Right lobe of liver (tissue), 6 donors: ENCODE data around the gene DPP6. TPM values are rescaled to one million over a fixed set of nuclear protein-coding genes. Genes with fewer than 3 reads are reported as not detected.

Experiments
- ATAC-seq, 4 donors: fragments of 200-7000 bp; cut with Tn5 transposase; one replicate each; pipeline ENCODE4 v1.9.1; 2020; ENCODE audit warnings: mild to moderate bottlenecking in 4 of 4, moderate library complexity in 4 of 4
- DNase-seq, 3 donors: peaks; one replicate each; pipeline ENCODE4 v3.0.0-alpha.2; 2020
- H3K27ac ChIP-seq, 3 donors: fragments of 200-600 bp; one replicate each; pipeline ENCODE4 v1.8.0; 2022
- H3K27me3 ChIP-seq, 2 donors: fragments of 200-600 bp; one replicate each; pipeline ENCODE4 v1.8.0; 2022
- H3K36me3 ChIP-seq, 4 donors: fragments of 200-600 bp; sonication (generic) in 1 of 4; one replicate each; pipeline versions ENCODE4 v1.5.1 to v1.8.0; 2017 to 2022; ENCODE audit warnings: control low read depth in 1 of 4
- H3K4me1 ChIP-seq, 4 donors: fragments of 200-600 bp; sonication (generic) in 1 of 4; one replicate each; pipeline versions ENCODE4 v1.5.1 to v1.8.0; 2017 to 2022; ENCODE audit warnings: control low read depth in 1 of 4
- H3K4me3 ChIP-seq, 3 donors: fragments of 200-600 bp; one replicate each; pipeline ENCODE4 v1.8.0; 2022
- H3K9me3 ChIP-seq, 4 donors: fragments of 200-600 bp; sonication (generic) in 1 of 4; one replicate each; pipeline versions ENCODE4 v1.5.1 to v1.8.0; 2017 to 2022; ENCODE audit warnings: control low read depth in 1 of 4
- POLR2A ChIP-seq: fragments of 450-650 bp; IDR thresholded peaks from one replicate; pipeline ENCODE4 v1.6.1; 2017; ENCODE audit warnings: antibody characterized with exemption, mild to moderate bottlenecking
- WGBS: methylation state at CpG from one replicate; pipeline ENCODE4 v1.1.6; 2018; ENCODE audit warnings: low coverage, low lambda C conversion rate; ENCODE audit not compliant: insufficient coverage; ENCODE audit errors: missing lambda C conversion rate; 5-methylcytosine and 5-hydroxymethylcytosine counted together
- intact Hi-C, 2 donors: fragments of 100-400 bp; cut with DNase I; formaldehyde crosslinking; loops; one replicate each; pipeline versions ENCODE4 v1.11.2 to v1.14.1; 2022
- total RNA-seq, 6 experiments: library from RNA; depleted of rRNA in 2 of 6; stranded (reverse); fragments of >200 nt in 2 of 6; fragmentation: NEBNext Ultra II Directional in 3 of 6; extraction: Animal tissue kit (Norgen Biotek cat#: 25700) in 3 of 6; gene quantifications; one replicate each; pipeline versions ENCODE4 v1.1.0 to v1.2.4, GENCODE V29; 2016 to 2023
- TF ChIP-seq, protein P1 (sequence below), 4 donors: fragments of 200-600 bp in 3 of 4; fragments of 450-650 bp in 1 of 4; IDR thresholded peaks; one replicate each; pipeline versions ENCODE4 v1.5.1 to v1.8.0; 2016 to 2022; ENCODE audit warnings: antibody characterized with exemption in 4 of 4, mild to moderate bottlenecking in 2 of 4
- donor health status: DM: no; HTN: yes; CAD: no.
- donor health status: DM: no; HTN: no; CAD: no.
- donor health status: DM: no; HTN: no; CAD: no.
- donor health status: DM: no; HTN: yes; CAD: no.
- donor health status: DM: no; HTN: yes; CAD: no.

Gene DPP6
- total RNA-seq, 6 experiments from 2014 or later = not detected

DNA sequence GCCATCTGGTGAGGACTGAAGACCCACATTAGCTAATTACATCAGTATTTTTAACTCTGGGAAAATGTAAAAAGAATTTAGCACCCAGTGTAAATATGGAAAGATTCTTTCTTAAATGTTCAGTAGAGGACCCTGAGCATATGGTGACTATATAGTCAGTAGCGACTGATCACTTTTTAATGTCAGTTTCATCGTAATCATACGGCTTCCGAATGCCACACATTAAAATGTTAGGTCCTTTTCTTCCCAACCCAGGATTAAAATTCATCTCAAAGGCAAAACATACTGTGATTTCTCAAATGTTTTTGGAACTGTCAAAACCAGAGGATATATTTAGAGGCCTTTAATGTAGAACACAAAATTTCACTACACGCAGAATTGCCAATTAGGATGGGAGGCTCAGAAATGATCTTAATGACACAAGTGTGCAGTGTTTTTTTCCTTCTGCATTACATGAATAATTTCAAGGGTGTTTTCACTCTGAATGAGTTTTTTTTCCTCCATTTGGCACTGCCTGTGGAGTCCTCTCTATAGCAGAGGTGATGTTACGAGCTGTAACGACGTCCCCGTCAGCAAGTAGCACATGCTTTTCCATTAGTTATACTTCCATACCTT lies 568.0 kb downstream of the DPP6 start:
- H3K4me1 ChIP-seq = no peaks in the 10 kb centered on the region
- WGBS = 67% methylated on average over 9 of the region's 9 CpGs
- no peak overlapping the region for H3K27ac ChIP-seq
- no peak for ATAC-seq
- TF ChIP-seq, protein P1, sequence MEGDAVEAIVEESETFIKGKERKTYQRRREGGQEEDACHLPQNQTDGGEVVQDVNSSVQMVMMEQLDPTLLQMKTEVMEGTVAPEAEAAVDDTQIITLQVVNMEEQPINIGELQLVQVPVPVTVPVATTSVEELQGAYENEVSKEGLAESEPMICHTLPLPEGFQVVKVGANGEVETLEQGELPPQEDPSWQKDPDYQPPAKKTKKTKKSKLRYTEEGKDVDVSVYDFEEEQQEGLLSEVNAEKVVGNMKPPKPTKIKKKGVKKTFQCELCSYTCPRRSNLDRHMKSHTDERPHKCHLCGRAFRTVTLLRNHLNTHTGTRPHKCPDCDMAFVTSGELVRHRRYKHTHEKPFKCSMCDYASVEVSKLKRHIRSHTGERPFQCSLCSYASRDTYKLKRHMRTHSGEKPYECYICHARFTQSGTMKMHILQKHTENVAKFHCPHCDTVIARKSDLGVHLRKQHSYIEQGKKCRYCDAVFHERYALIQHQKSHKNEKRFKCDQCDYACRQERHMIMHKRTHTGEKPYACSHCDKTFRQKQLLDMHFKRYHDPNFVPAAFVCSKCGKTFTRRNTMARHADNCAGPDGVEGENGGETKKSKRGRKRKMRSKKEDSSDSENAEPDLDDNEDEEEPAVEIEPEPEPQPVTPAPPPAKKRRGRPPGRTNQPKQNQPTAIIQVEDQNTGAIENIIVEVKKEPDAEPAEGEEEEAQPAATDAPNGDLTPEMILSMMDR (IDR thresholded peaks at IDR 0.05) = no peak
- TF ChIP-seq POLR2A = no peak
- no peaks in the 10 kb centered on the region for H3K27me3 ChIP-seq
- no peaks in the 10 kb centered on the region for H3K9me3 ChIP-seq
- intact Hi-C loops = no loop called here
- DNase-seq = no peak
- no peaks in the 10 kb centered on the region for H3K36me3 ChIP-seq
- H3K4me3 ChIP-seq = no peak overlapping the region

DNA sequence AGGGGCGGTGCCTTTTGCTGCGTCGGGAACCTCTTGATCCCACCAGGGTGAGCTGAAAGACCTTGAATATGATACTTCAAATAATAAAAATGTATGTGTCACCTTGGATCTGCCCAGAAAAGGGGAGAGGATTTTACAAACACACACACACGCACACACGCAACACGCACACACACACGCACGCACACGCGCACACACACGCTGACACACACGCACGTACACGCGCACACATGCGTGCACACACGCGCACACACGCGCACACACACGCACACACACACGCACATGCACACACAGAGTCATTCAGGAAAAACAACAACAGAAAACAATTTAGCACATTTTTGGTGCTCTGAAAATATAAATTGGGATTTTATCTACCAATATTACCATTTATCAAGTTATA lies 571.2 kb downstream of the DPP6 start:
- WGBS = 69% methylated on average over 13 of the region's 22 CpGs
- Histone ChIP-seq H3K27ac (no peak overlapping the region), H3K27me3 (no peaks in the 10 kb centered on the region), H3K9me3 (no peaks in the 10 kb centered on the region), H3K4me3 (no peak overlapping the region), H3K4me1 (no peaks in the 10 kb centered on the region), H3K36me3 (no peaks in the 10 kb centered on the region)
- no peak for TF ChIP-seq POLR2A
- intact Hi-C loops = no loop called here
- DNase-seq = no peak
- ATAC-seq = no peak

DNA sequence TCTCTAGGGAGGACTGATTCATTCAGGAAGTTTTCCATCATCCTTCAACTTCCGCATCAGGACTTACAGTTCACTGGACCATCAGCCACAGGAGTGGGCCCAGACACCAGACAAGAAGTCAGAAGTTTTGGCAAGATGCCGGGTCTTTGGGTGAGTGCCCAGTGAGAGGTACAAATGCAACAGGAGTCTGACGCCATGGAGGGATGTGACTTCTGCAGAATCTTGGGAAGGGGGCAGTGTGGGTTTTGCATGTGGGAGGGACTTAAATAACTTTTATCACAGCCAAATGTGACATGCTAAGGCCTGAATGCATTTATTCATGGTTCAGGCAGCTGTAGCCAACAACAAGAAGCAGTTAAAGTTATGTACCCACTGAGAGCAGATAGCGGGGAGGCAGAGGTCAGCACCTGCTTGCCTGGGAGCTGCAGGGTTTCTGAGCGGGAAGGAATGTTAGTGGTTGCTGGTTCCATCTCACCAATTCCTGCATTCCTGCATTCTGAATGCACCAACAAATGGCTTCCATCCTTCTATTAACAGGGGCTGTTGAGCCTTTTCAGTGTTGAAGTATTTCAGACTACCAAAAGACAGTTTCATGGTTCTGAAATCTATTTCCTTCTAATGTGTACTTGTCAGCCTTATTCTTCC lies 575.6 kb downstream of the DPP6 start:
- H3K4me3 ChIP-seq = no peak overlapping the region
- DNase-seq = no peak
- no peaks in the 10 kb centered on the region for H3K4me1 ChIP-seq
- WGBS = 56% methylated on average over 5 of the region's 5 CpGs
- intact Hi-C loops = no loop called here
- H3K27me3 ChIP-seq = no peaks in the 10 kb centered on the region
- ATAC-seq = no peak
- H3K36me3 ChIP-seq = no peaks in the 10 kb centered on the region
- no peak overlapping the region for H3K27ac ChIP-seq
- TF ChIP-seq, protein P1 (IDR thresholded peaks at IDR 0.05) = no peak
- no peak for TF ChIP-seq POLR2A
- H3K9me3 ChIP-seq = no peaks in the 10 kb centered on the region

DNA sequence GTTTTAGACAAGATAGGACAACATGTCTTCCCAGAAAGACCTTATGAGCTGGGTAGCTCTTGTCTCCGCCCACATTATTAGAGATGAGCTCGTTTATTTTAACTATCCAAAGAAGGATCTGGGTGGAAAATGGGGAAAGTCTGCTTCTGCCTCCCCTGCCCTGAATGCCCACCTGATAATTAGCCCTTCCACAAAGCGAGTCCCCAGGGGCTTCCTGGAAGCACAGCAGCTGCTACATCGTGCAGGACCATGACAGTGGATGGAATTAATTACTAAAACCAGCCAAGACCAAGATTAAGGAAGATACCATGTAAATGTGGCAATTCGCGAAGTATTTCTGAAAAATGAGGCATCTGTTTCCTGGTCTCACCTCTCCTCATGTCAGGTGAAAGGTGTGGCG lies 576.4 kb downstream of the DPP6 start:
- ATAC-seq (no peak), DNase-seq (no peak)
- H3K4me1 ChIP-seq = no peaks in the 10 kb centered on the region
- H3K9me3 ChIP-seq = no peaks in the 10 kb centered on the region
- 42% methylated on average over 7 of the region's 7 CpGs for WGBS
- no peak overlapping the region for H3K27ac ChIP-seq
- intact Hi-C loops = no loop called here
- no peaks in the 10 kb centered on the region for H3K36me3 ChIP-seq
- H3K27me3 ChIP-seq = no peaks in the 10 kb centered on the region
- no peak overlapping the region for H3K4me3 ChIP-seq
- TF ChIP-seq, protein P1 (IDR thresholded peaks at IDR 0.05) = no peak
- no peak for TF ChIP-seq POLR2A

DNA sequence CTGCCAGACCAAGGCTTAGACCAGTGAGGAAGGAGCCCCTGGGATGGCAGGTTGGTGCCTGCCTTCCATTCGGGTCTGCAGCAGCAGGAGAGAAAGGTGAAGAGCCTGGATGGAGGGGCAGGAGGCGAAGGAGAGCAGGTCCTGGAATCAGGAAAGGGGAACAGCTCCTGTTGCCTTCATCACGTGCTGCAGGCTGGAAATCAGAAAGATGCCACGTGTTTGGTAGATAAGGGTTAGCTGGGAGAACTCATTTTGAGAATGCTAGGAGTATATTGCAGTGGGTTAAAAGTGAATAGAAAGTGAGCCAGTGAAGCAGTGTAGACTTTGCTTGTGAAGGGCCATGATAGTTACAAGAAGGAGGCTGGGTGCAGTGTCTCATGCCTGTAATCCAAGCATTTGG lies 579.0 kb downstream of the DPP6 start:
- Histone ChIP-seq H3K4me1 (no peaks in the 10 kb centered on the region), H3K36me3 (no peaks in the 10 kb centered on the region), H3K9me3 (no peaks in the 10 kb centered on the region), H3K27ac (no peak overlapping the region), H3K4me3 (no peak overlapping the region), H3K27me3 (no peaks in the 10 kb centered on the region)
- ATAC-seq = no peak
- 30% methylated on average over 4 of the region's 4 CpGs for WGBS
- no peak for TF ChIP-seq POLR2A
- TF ChIP-seq, protein P1 (IDR thresholded peaks at IDR 0.05) = no peak
- no peak for DNase-seq
- intact Hi-C loops = no loop called here
